Epithelial cell of proximal tubule (primary cell): ENCODE measurements around the gene ZNF547. TPM values are rescaled to one million over a fixed set of nuclear protein-coding genes. Genes with fewer than 3 reads are reported as not detected.

Experiments
- DNase-seq: peaks from one replicate; pipeline ENCODE4 v3.0.0-alpha.2; 2011; ENCODE audit warnings: low read depth
- H3K4me3 ChIP-seq: 2 replicates; pipeline ENCODE4 v1.5.1; 2011; ENCODE audit warnings: low read depth, mild to moderate bottlenecking, low read length
- CTCF ChIP-seq: conservative IDR thresholded peaks from 2 replicates; pipeline ENCODE4 v1.5.1; 2012; ENCODE audit warnings: low read depth, mild to moderate bottlenecking, low read length
- total RNA-seq: library from RNA; depleted of rRNA; stranded (reverse); fragments of >200 nt; gene quantifications from 2 replicates; pipeline ENCODE4 v1.2.3, GENCODE V29; 2015

Gene ZNF547
- total RNA-seq, 1 donor from 2014 or later: 1.3 TPM

- DNase-seq: no peak
- H3K4me3 ChIP-seq: no peak overlapping the region
- TF ChIP-seq CTCF: no peak
Observed at GRCh38 chr19:57403737-57404563, 40.6 kb downstream of the ZNF547 start.

GRCh38 chr19:57406516-57407123 lies 43.3 kb downstream of the ZNF547 start:
- no peak overlapping the region for H3K4me3 ChIP-seq
- DNase-seq: peak; percentile 22
- TF ChIP-seq CTCF: peak; percentile 90

- TF ChIP-seq CTCF: no peak
- peak within 1 kb of the TSS; percentile 97 for H3K4me3 ChIP-seq
- DNase-seq: peak; percentile 56
Observed at GRCh38 chr19:57410877-57411671, 47.7 kb downstream of the ZNF547 start, which contains the start of gene ZNF17. TSS of gene ZNF17 (plus strand) at chr19:57411161. CDS start at chr19:57413616, 2,455 bp downstream.

GRCh38 chr19:57419439-57419838 lies 56.1 kb downstream of the ZNF547 start:
- TF ChIP-seq CTCF: no peak
- H3K4me3 ChIP-seq: no peak overlapping the region
- DNase-seq: no peak

GRCh38 chr19:57421037-57421436 lies 57.7 kb downstream of the ZNF547 start:
- TF ChIP-seq CTCF: no peak
- no peak overlapping the region for H3K4me3 ChIP-seq
- DNase-seq: no peak

Other genes starting within 250 kb of the ZNF547 start
- gene USP29, start 243.6 kb upstream of the ZNF547 start, total RNA-seq: not detected in 2 replicates
- not detected in 2 replicates for gene ZIM3, start 218.3 kb upstream of the ZNF547 start, total RNA-seq
- not detected in 2 replicates for gene DUXA, start 196.1 kb upstream of the ZNF547 start, total RNA-seq
- 9.6 and 9.8 TPM in 2 replicates for gene ZNF264, start 172.1 kb upstream of the ZNF547 start, total RNA-seq
- 1.2 and 2.7 TPM in 2 replicates for gene AURKC, start 132.5 kb upstream of the ZNF547 start, total RNA-seq
- gene ZNF805, start 122.9 kb upstream of the ZNF547 start, total RNA-seq: 4.3 and 7.8 TPM in 2 replicates
- 17.0 and 30.3 TPM in 2 replicates for gene ZNF460, start 83.1 kb upstream of the ZNF547 start, total RNA-seq
- gene ZNF543, start 43.1 kb upstream of the ZNF547 start, total RNA-seq: 4.2 and 5.7 TPM in 2 replicates
- gene ZNF304, start 12.3 kb upstream of the ZNF547 start, total RNA-seq: 2.7 and 5.8 TPM in 2 replicates
- 14.8 and 36.2 TPM in 2 replicates for gene TRAPPC2B, start within 50 bp of the ZNF547 start, total RNA-seq
- gene ZNF548, start 26.3 kb downstream of the ZNF547 start, total RNA-seq: 4.7 and 6.1 TPM in 2 replicates
- 2.5 and 4.6 TPM in 2 replicates for gene ZNF17, start 47.6 kb downstream of the ZNF547 start, total RNA-seq
- 8.6 and 16.3 TPM in 2 replicates for gene ZNF749, start 71.8 kb downstream of the ZNF547 start, total RNA-seq
- 0.07 TPM in 1 of 2 replicates, not detected in the other for gene VN1R1, start 93.6 kb downstream of the ZNF547 start, total RNA-seq
- 6.1 and 6.2 TPM in 2 replicates for gene ZNF772, start 114.0 kb downstream of the ZNF547 start, total RNA-seq
- 2.5 and 3.8 TPM in 2 replicates for gene ZNF419, start 124.2 kb downstream of the ZNF547 start, total RNA-seq
- gene ZNF773, start 136.4 kb downstream of the ZNF547 start, total RNA-seq: 4.6 and 5.4 TPM in 2 replicates
- 1.7 and 2.4 TPM in 2 replicates for gene ZNF549, start 163.8 kb downstream of the ZNF547 start, total RNA-seq
- 1.8 and 4.6 TPM in 2 replicates for gene ZNF550, start 196.3 kb downstream of the ZNF547 start, total RNA-seq
- 2.0 and 3.8 TPM in 2 replicates for gene ZNF416, start 215.4 kb downstream of the ZNF547 start, total RNA-seq
- gene ZIK1, start 220.6 kb downstream of the ZNF547 start, total RNA-seq: 3.6 and 4.8 TPM in 2 replicates
- gene ZNF530, start 236.3 kb downstream of the ZNF547 start, total RNA-seq: 5.4 and 10.3 TPM in 2 replicates